NCI-H2196 treated with DMSO at 0.1 percent for 48 hours (cell line): Measurements from ENCODE around the gene BBS2.
A peak's percentile ranks its signal among the peaks of the same experiment; 100 is the strongest.

Experiments used
- DNase-seq: peaks from one replicate; lab custom pipeline; 2025; ENCODE audit not compliant: unreplicated experiment; lab: John Stamatoyannopoulos, UW

The BBS2 gene, protein sequence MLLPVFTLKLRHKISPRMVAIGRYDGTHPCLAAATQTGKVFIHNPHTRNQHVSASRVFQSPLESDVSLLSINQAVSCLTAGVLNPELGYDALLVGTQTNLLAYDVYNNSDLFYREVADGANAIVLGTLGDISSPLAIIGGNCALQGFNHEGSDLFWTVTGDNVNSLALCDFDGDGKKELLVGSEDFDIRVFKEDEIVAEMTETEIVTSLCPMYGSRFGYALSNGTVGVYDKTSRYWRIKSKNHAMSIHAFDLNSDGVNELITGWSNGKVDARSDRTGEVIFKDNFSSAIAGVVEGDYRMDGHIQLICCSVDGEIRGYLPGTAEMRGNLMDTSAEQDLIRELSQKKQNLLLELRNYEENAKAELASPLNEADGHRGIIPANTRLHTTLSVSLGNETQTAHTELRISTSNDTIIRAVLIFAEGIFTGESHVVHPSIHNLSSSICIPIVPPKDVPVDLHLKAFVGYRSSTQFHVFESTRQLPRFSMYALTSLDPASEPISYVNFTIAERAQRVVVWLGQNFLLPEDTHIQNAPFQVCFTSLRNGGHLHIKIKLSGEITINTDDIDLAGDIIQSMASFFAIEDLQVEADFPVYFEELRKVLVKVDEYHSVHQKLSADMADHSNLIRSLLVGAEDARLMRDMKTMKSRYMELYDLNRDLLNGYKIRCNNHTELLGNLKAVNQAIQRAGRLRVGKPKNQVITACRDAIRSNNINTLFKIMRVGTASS

DNA sequence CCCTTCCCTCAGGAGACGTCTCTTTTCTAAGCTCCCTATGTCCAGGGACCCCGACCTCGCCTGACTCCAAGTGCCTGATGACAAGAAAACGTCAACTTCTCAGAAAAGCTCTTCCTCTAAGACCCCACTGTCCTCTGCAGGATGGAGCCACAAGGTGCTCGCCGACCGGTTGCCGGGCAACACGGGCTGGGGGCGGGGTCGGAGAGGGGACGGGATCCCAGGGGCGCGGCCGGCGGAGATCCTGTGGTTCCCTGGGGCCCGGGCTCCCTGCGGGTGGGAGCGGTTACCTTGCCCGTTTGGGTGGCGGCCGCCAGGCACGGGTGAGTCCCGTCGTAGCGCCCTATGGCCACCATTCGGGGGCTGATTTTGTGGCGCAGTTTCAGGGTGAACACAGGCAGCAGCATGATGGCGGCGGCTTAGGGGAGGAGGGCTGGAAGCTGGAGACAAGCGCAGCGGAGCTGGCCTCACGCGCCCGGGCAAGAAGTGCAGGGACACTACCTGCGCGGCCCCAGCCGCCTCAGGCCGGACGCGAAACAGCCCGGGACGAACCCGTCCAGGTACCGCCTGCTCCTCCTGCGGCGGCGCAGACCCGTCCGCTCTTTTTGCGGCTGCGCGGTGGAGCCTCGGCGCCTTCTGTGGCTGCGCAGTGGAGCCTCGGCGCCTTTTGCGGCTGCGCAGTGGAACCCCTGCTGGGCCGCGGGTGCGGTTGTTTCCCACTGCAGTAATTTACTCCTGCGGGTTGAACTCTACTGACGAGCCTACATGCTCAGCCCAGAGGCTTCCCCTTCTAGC lies at the start of gene BBS2:
TSS of gene BBS2 (minus strand) at position 566 of the 792 bp plus-strand sequence. CDS start at position 404, 162 bp downstream.
- DNase-seq = peak; percentile 37

DNA sequence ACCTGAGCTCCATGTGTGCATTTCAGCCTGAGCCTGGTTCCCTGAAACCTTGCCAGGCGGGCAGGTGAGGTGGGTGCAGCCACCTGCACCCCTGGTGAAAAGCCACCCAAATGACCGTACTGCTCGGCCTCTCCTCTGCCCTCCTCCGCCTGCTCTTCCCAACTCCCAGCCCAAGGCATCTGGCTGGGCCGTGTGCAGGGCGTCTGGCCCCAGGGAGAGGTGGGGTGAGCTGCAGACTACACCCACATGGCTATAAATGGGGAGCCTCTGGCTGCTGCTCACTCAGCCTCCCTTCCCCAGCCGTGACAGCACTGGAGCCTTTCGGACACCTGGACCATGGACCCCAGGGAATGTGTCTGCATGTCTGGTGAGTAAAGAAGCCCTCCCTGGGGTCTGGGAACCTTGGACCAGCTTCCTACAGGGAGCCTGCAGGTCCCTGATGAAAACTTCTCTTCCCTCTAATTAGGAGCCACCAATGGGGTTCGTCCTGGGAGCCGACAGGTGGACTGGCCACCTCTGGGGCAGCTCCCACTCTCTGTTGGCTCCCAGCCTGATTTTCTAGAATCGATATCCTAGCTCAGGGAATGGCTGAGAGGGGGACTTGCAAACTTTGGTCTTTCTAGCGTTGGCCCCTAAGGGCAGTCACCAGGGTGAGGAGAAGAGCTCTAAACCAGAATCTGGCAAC lies 45.1 kb upstream of the BBS2 start, which contains the start of gene MT4:
TSS of gene MT4 (plus strand) at position 281 of the 685 bp plus-strand sequence. CDS start at position 337, 56 bp downstream.
- DNase-seq = no peak

DNA sequence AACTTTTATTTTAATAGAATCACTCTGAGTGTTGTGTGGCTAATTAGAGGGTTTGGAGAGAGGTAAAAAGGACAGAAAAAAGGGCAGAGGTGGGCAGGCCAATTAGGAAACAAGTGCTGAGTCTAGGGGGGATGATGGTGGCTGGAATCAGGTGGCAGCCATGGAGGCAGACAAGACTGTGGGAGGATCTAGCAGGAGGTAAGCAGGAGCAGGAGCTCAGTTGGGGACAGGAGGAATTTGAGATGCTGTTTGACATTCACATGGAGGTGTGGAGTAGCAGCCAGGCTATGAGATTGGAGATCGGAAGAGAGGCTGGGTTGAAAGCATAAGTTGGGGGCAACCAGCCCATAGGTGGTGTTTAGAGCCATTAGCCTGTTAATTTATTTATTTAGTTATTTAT lies 41.3 kb upstream of the BBS2 start:
- DNase-seq = no peak

DNA sequence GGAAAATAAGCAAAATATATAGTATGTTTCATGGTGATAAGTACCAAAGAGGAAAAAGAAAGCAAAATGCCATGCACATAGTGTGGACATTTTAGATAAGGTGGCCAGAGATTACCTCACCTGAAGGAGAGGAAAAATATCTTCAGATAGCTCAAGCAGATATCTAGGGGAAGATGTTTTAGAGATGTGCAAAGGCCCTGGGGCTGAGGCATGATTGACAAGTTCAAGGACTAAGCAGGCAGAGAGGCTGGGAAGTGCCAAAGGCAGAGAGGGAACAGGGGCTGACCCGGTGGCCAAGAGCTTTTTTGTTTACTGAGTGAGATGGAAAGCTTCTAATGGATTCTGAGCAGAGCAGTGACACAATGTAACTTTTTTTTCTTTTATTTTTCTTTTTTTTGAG lies 40.6 kb upstream of the BBS2 start:
- DNase-seq = no peak

DNA sequence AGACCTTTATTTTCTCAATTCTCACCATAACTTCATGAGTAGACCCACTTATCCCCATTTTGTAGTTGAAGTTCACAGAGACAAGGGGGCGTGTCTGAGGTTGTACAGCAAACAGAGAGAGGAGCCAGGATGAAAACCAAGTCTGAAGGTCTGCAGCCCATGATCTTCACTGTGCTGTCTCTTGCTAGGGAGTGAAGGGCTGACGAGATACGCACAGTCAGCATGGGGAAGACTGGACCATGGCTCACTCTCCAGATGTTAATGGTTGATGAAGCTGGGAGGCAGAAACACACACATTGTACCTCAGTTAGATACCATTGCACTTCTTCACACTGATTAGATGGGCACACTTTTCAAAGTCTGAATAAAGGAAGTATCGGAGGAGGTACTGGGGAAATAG lies 39.3 kb upstream of the BBS2 start:
- DNase-seq = no peak

DNA sequence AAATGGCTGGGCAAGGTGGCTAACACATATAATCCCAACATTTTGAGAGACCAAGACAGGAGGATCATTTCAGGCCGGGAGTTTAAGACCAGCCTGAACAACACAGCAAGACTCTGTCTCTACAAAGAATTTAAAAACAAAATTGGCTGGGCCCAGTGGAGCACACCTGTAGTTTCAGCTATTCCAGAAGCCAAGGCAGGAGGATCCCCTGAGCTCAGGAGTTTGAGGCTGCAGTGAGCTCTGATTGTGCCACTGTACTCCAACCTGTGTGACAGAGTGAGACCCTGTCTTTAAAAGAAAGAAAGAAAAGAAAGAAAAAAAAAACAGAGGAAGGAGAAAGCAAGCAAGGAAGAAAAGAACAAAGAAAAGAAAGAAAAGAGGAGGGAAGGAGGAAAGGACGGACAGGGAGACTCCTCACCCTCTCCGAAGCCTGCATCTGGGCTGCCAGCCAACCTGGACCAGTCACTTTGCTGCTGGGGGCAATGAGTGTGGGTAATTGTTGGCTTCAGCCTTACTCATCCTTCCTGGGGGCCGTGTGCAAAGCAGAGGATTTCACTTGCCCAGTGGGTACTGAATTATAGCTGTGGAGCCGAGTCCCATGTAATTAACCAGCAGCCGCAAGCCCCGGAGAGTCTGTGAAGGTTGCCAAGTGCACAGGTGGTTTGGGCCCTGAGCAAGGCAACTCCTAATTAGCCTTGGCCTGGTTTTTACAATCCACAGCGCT lies 38.4 kb upstream of the BBS2 start:
- DNase-seq = peak; percentile 34

DNA sequence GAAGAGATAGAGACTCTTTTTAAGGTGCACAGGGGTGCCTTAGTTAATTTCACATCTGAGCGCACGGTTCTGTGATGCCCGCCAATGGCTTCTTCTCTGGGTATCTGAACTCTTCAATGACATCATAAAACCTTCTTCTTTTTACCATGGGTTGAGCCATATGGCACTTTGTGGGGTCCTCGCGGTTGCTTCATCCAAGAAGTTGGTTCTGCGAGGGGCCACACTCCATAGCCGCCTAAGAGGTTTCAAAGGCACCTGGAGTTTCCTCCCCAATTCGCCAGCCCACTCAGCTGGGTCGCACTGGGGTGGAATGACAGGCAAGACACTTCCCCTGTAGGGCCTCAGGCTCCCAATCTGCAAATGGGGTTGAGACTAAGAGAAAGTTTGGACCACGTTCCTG lies 34.6 kb upstream of the BBS2 start:
- no peak for DNase-seq

DNA sequence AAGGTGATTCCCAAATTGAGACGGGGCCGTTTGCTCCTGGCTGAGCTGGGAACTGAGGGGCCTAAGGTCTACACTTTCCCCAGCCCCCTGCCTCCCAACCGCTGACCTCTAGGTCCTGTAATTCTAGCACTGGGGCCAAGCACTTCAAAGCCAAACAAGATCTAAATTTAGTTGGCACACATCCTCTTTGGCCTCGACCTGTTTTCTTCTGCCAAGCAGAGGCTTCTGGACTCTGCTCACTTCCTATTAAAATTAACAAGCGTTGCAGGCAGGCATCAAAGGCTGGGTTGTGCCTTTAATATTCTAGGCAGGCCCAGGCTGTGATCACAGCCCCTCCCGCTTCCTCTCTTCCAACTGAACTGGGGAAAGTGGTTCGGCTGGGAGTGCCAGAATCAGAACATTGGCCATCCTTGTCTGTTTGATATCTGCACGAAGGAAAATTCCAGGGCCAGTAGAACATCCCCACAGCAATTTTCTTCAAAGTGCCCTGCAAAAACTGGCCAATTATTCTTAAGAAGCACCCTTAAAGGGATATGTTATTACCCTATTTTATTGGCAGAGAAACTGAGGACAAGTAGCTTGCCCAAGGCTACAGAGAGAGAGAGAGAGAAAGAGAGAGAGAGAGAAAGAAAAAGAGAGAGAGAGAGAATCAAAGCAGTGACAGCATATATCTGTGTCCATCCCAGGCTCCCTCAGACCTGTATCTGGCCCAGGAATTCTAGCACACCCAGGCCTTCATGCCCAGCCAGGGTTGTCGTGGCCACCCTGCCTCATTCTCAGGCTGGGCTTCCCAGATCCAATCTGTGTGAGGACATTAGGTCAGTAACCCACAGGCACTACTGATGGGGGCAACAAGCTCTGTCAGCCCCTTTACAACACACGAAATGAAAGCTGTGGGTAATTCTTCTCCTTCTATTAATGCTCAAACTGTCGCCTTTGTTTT lies 32.2 kb upstream of the BBS2 start:
- DNase-seq = peak; percentile 20

DNA sequence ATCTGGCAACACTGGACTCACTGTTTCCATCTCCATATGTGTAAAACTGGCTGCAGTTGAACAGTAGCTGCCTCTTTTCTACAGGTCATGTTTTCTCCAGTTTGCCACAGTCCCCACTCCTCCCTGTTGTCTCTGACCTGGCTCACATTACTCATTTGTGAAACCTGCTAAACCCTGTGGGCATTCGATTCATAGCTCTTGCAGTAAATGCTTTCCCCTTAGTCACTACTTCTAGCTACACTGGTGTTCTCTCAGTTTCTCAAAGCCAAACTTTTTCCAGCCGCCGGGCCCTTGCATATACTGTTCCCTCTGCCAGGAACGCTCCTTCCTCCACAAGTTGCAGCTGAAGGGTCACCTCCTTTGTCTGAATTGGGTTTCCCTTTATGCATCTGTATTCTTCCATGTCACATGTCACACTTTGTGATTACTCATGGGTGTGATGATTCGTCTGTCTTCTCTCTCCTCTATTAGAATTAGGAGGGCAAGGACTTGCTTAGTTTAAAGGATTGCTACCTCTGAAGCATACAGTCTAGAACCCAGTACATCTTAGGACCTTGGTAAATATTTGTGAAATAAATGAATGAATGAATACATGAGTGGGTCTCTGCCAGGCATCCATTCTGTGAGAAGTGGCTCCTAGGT lies 30.0 kb upstream of the BBS2 start:
- DNase-seq = no peak

DNA sequence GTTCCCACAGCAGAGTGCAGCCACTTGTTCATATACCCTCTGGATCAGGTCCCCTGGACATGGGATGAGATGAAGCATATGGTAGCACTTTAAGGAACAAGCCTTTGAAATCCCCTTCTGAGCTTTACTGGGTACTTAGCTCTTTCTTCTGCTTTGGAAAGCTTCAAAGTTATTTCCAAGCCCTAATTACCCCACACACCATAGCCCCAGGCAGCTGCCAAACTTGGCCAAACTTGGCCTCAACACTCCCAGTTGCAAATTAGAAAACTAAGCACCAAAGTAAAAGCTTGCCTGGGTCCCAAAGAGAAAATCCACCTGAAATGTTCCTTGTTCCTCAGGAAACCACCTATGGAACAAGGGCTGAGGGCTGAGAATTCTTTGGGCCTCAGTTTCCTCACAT lies 29.3 kb upstream of the BBS2 start:
- DNase-seq = no peak

DNA sequence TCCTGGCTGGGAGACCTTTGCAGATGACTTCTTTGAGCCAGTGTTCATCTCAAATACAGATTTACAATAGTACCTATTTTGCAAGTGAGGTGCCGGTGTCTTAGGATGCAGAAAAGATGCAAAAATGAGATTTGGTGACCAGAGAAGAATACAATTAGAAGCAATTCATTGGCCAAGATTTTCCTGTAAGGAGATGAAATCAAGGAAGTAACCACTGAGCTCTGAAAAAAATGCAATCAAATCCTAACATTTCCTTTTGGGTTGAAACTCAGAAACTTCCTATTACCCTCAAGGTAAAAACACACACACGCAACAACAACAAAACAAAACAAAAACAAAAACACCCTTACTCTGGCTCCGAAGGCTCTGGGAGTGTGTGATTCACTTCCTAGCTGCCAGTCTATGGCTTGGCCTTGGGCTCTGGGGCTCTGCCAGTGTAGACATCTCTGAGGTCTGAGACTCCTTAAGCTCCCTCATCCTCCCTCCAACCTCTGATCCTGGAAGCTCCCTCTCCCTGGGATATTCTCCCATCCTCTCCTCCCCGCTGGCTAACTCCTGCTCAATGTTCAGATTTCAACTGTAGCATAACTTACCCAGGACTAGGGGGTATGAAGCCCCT lies 28.2 kb upstream of the BBS2 start:
- no peak for DNase-seq

DNA sequence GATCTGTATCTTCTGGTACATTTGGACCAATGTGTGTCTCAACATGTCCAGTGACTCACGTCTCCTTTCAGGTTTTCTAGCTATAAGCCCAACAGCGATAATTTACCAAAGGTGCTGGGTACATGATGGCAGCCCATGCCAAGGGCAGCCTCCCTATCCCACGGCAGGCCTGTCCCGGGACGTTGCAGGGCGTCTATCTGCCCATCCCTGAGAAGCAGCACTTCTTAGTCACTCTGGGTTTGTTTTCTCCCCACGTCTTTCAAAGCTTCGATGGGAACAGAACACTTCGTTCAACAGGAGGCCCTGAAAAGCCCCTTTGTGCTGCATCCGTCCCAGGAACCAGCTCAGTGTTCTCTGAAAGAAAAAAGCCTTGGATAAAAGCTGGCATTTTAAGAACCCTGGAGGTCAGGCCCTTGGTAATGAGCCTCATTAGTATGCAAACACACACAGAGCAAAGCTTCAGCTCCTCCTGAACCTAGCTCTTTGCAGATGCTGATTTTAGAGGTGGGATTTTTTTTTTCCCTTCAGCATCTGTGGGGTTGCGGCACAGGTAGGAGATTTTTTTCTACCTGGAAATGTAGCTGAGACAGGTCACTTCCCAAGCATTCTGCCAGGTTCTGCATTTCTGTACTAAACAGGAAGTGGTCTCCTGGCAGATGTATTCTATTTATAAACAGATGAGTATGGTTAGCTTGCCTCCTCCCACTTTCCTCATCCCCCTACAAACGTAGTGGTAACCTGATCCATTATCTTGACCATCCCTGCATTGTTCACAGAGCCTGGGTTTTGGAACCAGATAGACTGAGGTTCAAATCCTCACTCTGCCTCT lies 27.5 kb upstream of the BBS2 start:
- DNase-seq = peak; percentile 6

DNA sequence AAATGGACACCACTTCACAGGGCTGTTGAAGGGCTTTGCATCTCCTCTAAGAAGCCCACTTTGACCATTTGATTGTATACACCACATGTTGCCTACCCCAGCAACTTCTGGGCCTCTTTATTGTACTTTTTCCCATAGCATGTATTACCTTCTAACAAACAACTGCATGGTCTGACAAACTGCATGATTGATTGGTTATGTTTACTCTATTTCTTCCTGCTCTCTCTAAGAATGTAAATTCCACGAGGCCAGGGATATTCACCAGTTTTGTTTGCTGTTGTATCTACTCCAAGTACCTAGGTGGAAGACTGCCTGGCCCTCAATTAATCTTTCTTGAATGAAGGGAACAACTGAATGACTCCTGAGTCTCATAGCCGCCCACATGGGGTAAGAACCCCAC lies 22.2 kb upstream of the BBS2 start:
- DNase-seq = no peak

DNA sequence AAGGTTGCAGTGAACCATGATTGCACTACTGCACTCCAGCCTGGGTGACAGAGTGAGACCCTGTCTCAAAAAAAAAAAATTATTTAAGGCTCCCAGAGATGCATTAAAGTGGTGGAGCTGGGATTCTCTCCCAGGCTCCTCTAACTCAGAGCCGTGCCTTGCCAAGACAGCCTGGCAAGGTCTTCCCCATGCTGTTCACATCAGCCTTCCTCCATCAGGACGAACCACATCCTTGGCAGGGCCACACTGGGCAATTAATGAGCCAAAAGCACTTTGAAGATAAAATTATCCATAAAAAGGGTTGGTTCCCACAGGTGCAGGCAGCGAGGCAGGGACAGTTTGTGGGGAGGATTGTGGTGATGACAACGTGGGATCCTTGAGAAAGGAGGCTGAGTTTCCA lies 19.8 kb upstream of the BBS2 start:
- no peak for DNase-seq

DNA sequence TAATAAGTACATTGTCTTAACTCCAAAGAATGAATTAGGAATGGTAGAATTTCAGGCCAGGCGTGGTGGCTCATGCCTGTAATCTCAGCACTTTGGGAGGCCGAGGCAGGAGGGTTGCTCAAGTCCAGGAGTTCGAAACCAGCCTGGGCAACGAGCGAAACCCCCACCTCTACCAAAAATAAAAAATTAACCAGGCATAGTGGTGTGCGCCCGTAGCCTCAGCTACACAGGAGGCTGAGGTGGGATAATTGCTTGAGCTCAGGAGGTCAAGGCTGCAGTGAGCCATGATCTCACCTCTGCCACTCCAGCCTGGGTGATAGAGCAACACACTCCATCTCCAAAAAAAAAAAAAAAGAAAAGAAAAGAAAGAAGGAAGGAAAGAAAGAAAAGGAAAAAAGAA lies 18.5 kb upstream of the BBS2 start:
- no peak for DNase-seq

DNA sequence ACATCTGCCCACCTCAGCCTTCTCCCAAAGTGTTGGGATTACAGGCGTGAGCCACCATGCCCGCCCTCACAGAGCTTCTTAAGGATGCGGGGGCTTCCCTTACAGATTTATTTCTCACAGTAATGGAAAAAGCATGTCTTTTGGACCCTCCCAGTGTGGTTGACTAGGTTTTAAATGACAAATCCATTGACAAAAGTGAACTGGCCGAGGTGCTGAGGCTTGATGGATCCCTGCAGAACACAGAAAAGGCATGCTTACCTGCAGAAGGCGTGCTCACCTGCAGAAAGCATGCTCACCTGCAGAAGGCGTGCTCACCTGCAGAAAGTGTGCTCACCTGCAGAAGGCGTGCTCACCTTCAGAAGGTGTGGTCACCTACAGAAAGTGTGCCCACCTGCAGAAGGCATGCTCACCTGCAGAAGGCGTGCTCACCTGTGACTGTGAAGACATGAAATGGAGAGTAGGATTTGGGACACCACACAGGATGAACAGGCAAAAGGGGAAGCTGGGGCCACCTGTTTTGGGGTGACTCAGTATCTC lies 15.1 kb upstream of the BBS2 start:
- no peak for DNase-seq

DNA sequence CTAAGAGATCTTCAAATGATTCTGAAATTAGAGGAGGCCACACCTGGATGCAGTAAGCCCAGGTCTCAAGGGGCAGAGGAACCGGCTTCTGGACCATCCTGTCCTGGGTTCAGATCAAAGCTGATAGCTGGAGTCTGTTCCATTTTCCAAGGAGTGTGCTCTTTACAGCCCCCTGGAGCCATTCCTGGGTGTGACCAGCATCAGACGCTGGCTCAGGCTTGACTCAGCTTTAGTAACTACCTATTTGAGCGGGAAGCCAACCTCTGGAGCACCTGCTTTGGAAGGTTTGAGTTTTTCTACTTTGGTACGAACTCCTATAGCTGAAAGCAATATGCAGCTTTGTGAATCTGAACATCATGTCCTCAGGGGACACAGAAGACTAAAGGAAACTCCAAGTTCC lies 12.9 kb upstream of the BBS2 start:
- no peak for DNase-seq
